Gastrocnemius medialis (tissue), 4 donors: Measurements from ENCODE around the gene ADGRD1.

Experiments
- CTCF ChIP-seq, 5 experiments: fragments of 450-650 bp in 3 of 5; fragments of 200-600 bp in 2 of 5; sonication (generic) in 2 of 5; IDR thresholded peaks in 4 of 5; conservative IDR thresholded peaks in 1 of 5; 1 replicate in 4 of 5; 2 replicates in 1 of 5; pipeline ENCODE4 v1.5.1; 2016 to 2019; ENCODE audit warnings: antibody characterized with exemption in 5 of 5, mild to moderate bottlenecking in 3 of 5, moderate library complexity in 3 of 5
- POLR2A ChIP-seq, 2 donors: fragments of 450-650 bp; IDR thresholded peaks; one replicate each; pipeline ENCODE4 v1.6.1; 2017; ENCODE audit warnings: antibody characterized with exemption in 2 of 2, mild to moderate bottlenecking in 2 of 2, moderate library complexity in 2 of 2

- no peak for TF ChIP-seq CTCF (IDR thresholded peaks at IDR 0.05 in 4 of 5, conservative IDR thresholded peaks at IDR 0.05 in 1 of 5)
- no peak for TF ChIP-seq POLR2A (IDR thresholded peaks at IDR 0.05)
Measured at GRCh38 chr12:131111446-131111845, 157.7 kb downstream of the ADGRD1 start.
